ENCODE results near the gene MEGF6. TPM values are rescaled to one million over a fixed set of nuclear protein-coding genes. Genes with fewer than 3 reads are reported as not detected.
A peak's percentile ranks its signal among the peaks of the same experiment; 100 is the strongest.

MEGF6 gene
- total and polyA plus RNA-seq, 11 donors, result 1.9 to 16.2 (median 5.1) TPM

DNA sequence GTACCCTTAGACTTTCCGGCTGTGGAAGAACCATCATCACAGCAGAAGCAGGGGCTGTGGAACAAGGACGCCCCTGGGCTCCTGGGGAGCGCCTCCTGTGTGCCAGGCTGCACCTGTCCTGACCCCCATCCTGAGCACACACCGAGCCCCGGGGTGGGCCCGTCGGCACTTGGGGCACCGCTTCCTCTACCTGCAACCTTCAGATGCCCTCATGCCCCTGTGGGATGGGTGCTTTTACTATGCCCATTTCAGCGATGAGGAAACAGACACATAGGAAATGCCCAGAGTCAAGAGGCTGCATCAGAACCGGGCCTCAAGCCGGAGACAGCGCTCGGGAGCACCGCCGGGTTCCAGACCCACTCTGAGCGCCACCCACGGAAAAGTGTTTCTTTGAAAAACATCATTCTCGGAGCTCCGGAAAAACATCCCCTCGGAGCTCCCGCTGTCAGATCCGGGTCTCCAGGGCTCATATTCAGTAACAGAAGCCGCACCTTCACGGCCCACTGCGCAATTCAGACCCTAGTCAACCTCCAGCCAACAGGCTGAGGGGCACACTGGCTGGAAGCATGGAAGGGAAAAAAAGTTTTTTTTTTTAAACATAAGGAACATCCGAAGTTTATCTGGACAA lies 21.5 kb upstream of the MEGF6 start:
- 95 to 96% (median 95%) methylated on average over 26 of the region's 26 CpGs for WGBS, 4 donors
- ATAC-seq, result no peak
- peak in 1 of 5 donors; percentile 10 for DNase-seq
- peaks cover 0 to 99% (median 95%) of the 10 kb centered on the region in 9 donors for H3K36me3 ChIP-seq
- no peak overlapping the region for H3K4me3 ChIP-seq
- TF ChIP-seq, protein P1, sequence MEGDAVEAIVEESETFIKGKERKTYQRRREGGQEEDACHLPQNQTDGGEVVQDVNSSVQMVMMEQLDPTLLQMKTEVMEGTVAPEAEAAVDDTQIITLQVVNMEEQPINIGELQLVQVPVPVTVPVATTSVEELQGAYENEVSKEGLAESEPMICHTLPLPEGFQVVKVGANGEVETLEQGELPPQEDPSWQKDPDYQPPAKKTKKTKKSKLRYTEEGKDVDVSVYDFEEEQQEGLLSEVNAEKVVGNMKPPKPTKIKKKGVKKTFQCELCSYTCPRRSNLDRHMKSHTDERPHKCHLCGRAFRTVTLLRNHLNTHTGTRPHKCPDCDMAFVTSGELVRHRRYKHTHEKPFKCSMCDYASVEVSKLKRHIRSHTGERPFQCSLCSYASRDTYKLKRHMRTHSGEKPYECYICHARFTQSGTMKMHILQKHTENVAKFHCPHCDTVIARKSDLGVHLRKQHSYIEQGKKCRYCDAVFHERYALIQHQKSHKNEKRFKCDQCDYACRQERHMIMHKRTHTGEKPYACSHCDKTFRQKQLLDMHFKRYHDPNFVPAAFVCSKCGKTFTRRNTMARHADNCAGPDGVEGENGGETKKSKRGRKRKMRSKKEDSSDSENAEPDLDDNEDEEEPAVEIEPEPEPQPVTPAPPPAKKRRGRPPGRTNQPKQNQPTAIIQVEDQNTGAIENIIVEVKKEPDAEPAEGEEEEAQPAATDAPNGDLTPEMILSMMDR (IDR thresholded peaks at IDR 0.05), result no peak
- no peak for TF ChIP-seq POLR2A (IDR thresholded peaks at IDR 0.05)
- H3K27ac ChIP-seq, result no peak overlapping the region
- no peaks in the 10 kb centered on the region for H3K9me3 ChIP-seq
- peaks cover 0 to 7% (median 0%) of the 10 kb centered on the region in 12 donors for H3K4me1 ChIP-seq
- H3K27me3 ChIP-seq, result no peaks in the 10 kb centered on the region
- intact Hi-C loops (cut with DNase I), result no loop called here

DNA sequence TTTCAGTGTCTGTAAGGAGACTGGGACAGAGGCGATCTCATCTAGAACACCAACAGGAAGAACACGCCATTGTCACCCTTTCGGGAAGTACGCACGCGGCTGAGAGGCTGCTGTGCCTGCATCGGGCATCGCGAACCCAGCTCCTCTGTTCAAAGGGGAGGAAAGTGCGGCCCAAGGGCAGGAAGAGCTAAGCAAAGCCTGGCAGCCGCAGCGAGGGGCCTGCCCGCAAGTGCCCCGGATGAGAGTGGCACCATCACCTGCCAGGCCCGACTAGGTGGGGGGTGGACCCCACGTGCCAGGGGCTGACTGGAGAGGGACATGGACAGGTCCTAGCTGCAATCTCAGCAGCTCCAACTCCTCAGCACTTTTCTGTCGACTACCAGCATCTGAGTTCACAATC lies 21.0 kb upstream of the MEGF6 start:
- Histone ChIP-seq H3K4me3 (no peak overlapping the region), H3K4me1 (peaks cover 0 to 7% (median 0%) of the 10 kb centered on the region in 12 donors), H3K27ac (no peak overlapping the region), H3K27me3 (no peaks in the 10 kb centered on the region), H3K36me3 (peaks cover 0 to 99% (median 95%) of the 10 kb centered on the region in 9 donors), H3K9me3 (no peaks in the 10 kb centered on the region)
- WGBS, 4 donors, result 95 to 96% (median 95%) methylated on average over 17 of the region's 17 CpGs
- peak in 1 of 5 donors; percentile 15 for DNase-seq
- intact Hi-C loops (cut with DNase I), result no loop called here
- no peak for ATAC-seq
- no peak for TF ChIP-seq POLR2A (IDR thresholded peaks at IDR 0.05)

GRCh38 chr1:3631320-3632260 lies 20.3 kb upstream of the MEGF6 start:
- Histone ChIP-seq H3K36me3 (peaks cover 0 to 99% (median 93%) of the 10 kb centered on the region in 9 donors), H3K4me3 (no peak overlapping the region), H3K4me1 (peaks cover 0 to 8% (median 0%) of the 10 kb centered on the region in 12 donors), H3K27ac (no peak overlapping the region), H3K27me3 (no peaks in the 10 kb centered on the region), H3K9me3 (no peaks in the 10 kb centered on the region)
- TF ChIP-seq POLR2A (IDR thresholded peaks at IDR 0.05), result no peak
- TF ChIP-seq, protein P1 (IDR thresholded peaks at IDR 0.05), result no peak
- ATAC-seq, result peak in 1 of 4 donors; percentile 11
- DNase-seq, result peak in 1 of 5 donors; percentile 4
- 88 to 91% (median 89%) methylated on average over 20 to 36 of the region's 36 CpGs for WGBS, 4 donors
- intact Hi-C loops (cut with DNase I), result no loop called here

DNA sequence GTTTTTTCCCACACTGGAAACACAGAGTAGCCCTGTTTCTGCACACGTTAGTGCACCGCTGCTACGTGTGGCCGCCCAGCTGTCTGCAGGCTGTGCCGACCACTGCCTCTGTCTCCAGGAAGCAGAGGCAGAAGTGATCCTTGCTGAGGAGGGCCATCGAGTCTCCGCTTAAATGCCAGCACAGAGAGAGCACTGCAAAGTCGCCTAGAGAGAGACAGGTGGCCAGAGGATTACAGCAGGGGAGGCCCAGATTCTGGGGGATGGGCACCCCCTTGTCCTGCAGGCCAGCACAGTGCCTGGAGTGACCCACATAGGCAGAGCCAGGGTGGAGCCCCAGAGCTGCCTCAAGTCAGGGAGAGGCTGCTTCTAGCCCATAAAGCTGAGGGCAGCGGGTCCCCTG lies 19.6 kb upstream of the MEGF6 start:
- no peak for TF ChIP-seq POLR2A (IDR thresholded peaks at IDR 0.05)
- TF ChIP-seq, protein P1 (IDR thresholded peaks at IDR 0.05), result no peak
- WGBS, 4 donors, result 81 to 87% (median 84%) methylated on average over 6 to 9 of the region's 9 CpGs
- Histone ChIP-seq H3K4me3 (no peak overlapping the region), H3K36me3 (peaks cover 0 to 95% (median 86%) of the 10 kb centered on the region in 9 donors), H3K4me1 (peaks cover 0 to 15% (median 3%) of the 10 kb centered on the region in 12 donors), H3K9me3 (no peaks in the 10 kb centered on the region), H3K27me3 (no peaks in the 10 kb centered on the region), H3K27ac (no peak overlapping the region)
- no peak for DNase-seq
- ATAC-seq, result peak in 1 of 4 donors; percentile 19
- intact Hi-C loops (cut with DNase I), result no loop called here

Data from heart left ventricle (tissue), 16 donors.